ENCODE measurements around the gene SHISA2. TPM values are rescaled to one million over a fixed set of nuclear protein-coding genes. Genes with fewer than 3 reads are reported as not detected.

Gene SHISA2
- total RNA-seq, 6 experiments from 2014 or later, result not detected

- Mint-ChIP-seq H3K9me3 (no peaks in the 10 kb centered on the region), H3K4me3 (no peak overlapping the region), H3K4me1 (ENCODE audit: low read depth) (no peaks in the 10 kb centered on the region), H3K27me3 (ENCODE audit: insufficient read depth) (peaks cover 3% of the 10 kb centered on the region; the same call in 1 of the 2 replicates), H3K27ac (no peak overlapping the region), H3K36me3 (ENCODE audit: low read depth) (no peaks in the 10 kb centered on the region)
- DNase-seq, result no peak
- no peak for TF ChIP-seq CTCF (IDR thresholded peaks at IDR 0.05)
These were observed 12.8 kb downstream of the SHISA2 start for GRCh38 chr13:26038931-26039475.

- no peaks in the 10 kb centered on the region for H3K9me3 Mint-ChIP-seq
- no peak for DNase-seq
- no peaks in the 10 kb centered on the region for H3K4me1 Mint-ChIP-seq (ENCODE audit: low read depth)
- no peaks in the 10 kb centered on the region for H3K36me3 Mint-ChIP-seq (ENCODE audit: low read depth)
- H3K27ac Mint-ChIP-seq, result no peak overlapping the region
- peaks cover 8% of the 10 kb centered on the region; the same call in 1 of the 2 replicates for H3K27me3 Mint-ChIP-seq (ENCODE audit: insufficient read depth)
- TF ChIP-seq CTCF (IDR thresholded peaks at IDR 0.05), result peak; percentile 67
- H3K4me3 Mint-ChIP-seq, result no peak overlapping the region
These were observed 14.5 kb downstream of the SHISA2 start for GRCh38 chr13:26037302-26037701.

- H3K4me3 Mint-ChIP-seq, result no peak overlapping the region
- H3K27me3 Mint-ChIP-seq (ENCODE audit: insufficient read depth), result peaks cover 9% of the 10 kb centered on the region
- H3K27ac Mint-ChIP-seq, result no peak overlapping the region
- no peak for DNase-seq
- H3K36me3 Mint-ChIP-seq (ENCODE audit: low read depth), result no peaks in the 10 kb centered on the region
- no peaks in the 10 kb centered on the region; the same call in 1 of the 2 replicates for H3K9me3 Mint-ChIP-seq
- H3K4me1 Mint-ChIP-seq (ENCODE audit: low read depth), result no peaks in the 10 kb centered on the region
- TF ChIP-seq CTCF (IDR thresholded peaks at IDR 0.05), result no peak
These were observed 15.4 kb downstream of the SHISA2 start for GRCh38 chr13:26036383-26036782.

GRCh38 chr13:26034018-26034417 is 17.8 kb downstream of the SHISA2 start:
- Mint-ChIP-seq H3K27me3 (ENCODE audit: insufficient read depth) (peaks cover 14% of the 10 kb centered on the region), H3K4me1 (ENCODE audit: low read depth) (no peaks in the 10 kb centered on the region), H3K9me3 (peaks cover 4% of the 10 kb centered on the region; the same call in 1 of the 2 replicates), H3K4me3 (no peak overlapping the region), H3K36me3 (ENCODE audit: low read depth) (no peaks in the 10 kb centered on the region), H3K27ac (no peak overlapping the region)
- DNase-seq, result no peak
- TF ChIP-seq CTCF (IDR thresholded peaks at IDR 0.05), result no peak

- no peak overlapping the region for H3K27ac Mint-ChIP-seq
- H3K4me3 Mint-ChIP-seq, result no peak overlapping the region
These were observed 21.5 kb downstream of the SHISA2 start for GRCh38 chr13:26030331-26030730.

More at GRCh38 chr13:26030331-26030730, 21.5 kb downstream of the SHISA2 start:
- Mint-ChIP-seq H3K4me1 (ENCODE audit: low read depth) (no peaks in the 10 kb centered on the region), H3K36me3 (ENCODE audit: low read depth) (no peaks in the 10 kb centered on the region), H3K27me3 (ENCODE audit: insufficient read depth) (peaks cover 14% of the 10 kb centered on the region), H3K9me3 (peaks cover 4% of the 10 kb centered on the region; the same call in 1 of the 2 replicates)
- DNase-seq, result no peak
- TF ChIP-seq CTCF (IDR thresholded peaks at IDR 0.05), result no peak

Measured in HFFc6 (cell line).